ENCODE data around the gene GALNT14. TPM values are rescaled to one million over a fixed set of nuclear protein-coding genes. Genes with fewer than 3 reads are reported as not detected.

Gene GALNT14
- polyA plus RNA-seq, 1 experiment: 3.5 TPM

- H3K36me3 ChIP-seq (ENCODE audit: control insufficient read depth, insufficient read depth, low read length): no peaks in the 10 kb centered on the region
- no peak for TF ChIP-seq CTCF (IDR thresholded peaks at IDR 0.05; ENCODE audit: insufficient read depth, low read depth, low read length)
- POLR2A ChIA-PET: no interaction called here
Observed at GRCh38 chr2:30949435-30949834, 188.8 kb downstream of the GALNT14 start.

DNA sequence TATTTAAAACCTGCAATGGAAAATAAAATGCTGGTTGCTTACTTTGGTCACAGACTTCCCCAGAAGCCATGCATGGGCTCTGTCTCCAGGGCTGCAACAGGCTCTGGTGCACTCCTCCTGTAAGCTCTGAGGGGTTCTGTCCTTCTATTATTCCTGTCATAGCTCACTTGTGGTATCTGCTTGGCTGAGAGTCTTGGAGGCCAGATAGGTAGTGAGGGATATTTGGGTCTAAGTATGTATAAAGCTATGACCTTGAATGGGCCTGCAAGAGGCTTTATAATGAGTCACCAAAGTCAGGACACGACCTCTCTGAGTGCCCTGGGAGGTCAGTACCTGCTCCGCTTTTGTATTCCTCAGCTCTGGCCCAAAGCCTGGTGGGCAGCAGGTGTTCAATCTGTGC is 189.4 kb downstream of the GALNT14 start:
- Histone ChIP-seq H3K4me3 (ENCODE audit: low read depth, low read length) (no peak overlapping the region), H3K27me3 (ENCODE audit: control insufficient read depth, insufficient read depth, low read length) (no peaks in the 10 kb centered on the region), H3K36me3 (ENCODE audit: control insufficient read depth, insufficient read depth, low read length) (no peaks in the 10 kb centered on the region)
- ChIA-PET POLR2A (no interaction called here), CTCF (interaction anchor here (1.3 kb wide), 1 partner anchor 11 kb away, joined by 3 read pairs; no protein-coding TSS in a partner anchor)
- DNase-seq (ENCODE audit: low read depth): no peak
- no peak for TF ChIP-seq CTCF (IDR thresholded peaks at IDR 0.05; ENCODE audit: insufficient read depth, low read depth, low read length)

More at GRCh38 chr2:30949435-30949834, 188.8 kb downstream of the GALNT14 start:
- CTCF ChIA-PET: interaction anchor here (1.3 kb wide), 1 partner anchor 10 kb away, joined by 3 read pairs; no protein-coding TSS in a partner anchor
- DNase-seq (ENCODE audit: low read depth): no peak
- no peaks in the 10 kb centered on the region for H3K27me3 ChIP-seq (ENCODE audit: control insufficient read depth, insufficient read depth, low read length)
- no peak overlapping the region for H3K4me3 ChIP-seq (ENCODE audit: low read depth, low read length)

- no peak for TF ChIP-seq CTCF (IDR thresholded peaks at IDR 0.05; ENCODE audit: insufficient read depth, low read depth, low read length)
- H3K4me3 ChIP-seq (ENCODE audit: low read depth, low read length): no peak overlapping the region
- no peaks in the 10 kb centered on the region for H3K27me3 ChIP-seq (ENCODE audit: control insufficient read depth, insufficient read depth, low read length)
- no peak for DNase-seq (ENCODE audit: low read depth)
- POLR2A ChIA-PET: no interaction called here
- H3K36me3 ChIP-seq (ENCODE audit: control insufficient read depth, insufficient read depth, low read length): no peaks in the 10 kb centered on the region
- CTCF ChIA-PET: interaction anchor here (1.3 kb wide), 1 partner anchor 11 kb away, joined by 3 read pairs; no protein-coding TSS in a partner anchor
Observed at GRCh38 chr2:30948130-30948529, 190.1 kb downstream of the GALNT14 start.

- no peak for TF ChIP-seq CTCF (IDR thresholded peaks at IDR 0.05; ENCODE audit: insufficient read depth, low read depth, low read length)
- no peak overlapping the region for H3K4me3 ChIP-seq (ENCODE audit: low read depth, low read length)
- ChIA-PET POLR2A (no interaction called here), CTCF (no interaction called here)
- no peak for DNase-seq (ENCODE audit: low read depth)
- H3K36me3 ChIP-seq (ENCODE audit: control insufficient read depth, insufficient read depth, low read length): no peaks in the 10 kb centered on the region
- H3K27me3 ChIP-seq (ENCODE audit: control insufficient read depth, insufficient read depth, low read length): no peaks in the 10 kb centered on the region
Observed at GRCh38 chr2:30947686-30948085, 190.6 kb downstream of the GALNT14 start.

DNA sequence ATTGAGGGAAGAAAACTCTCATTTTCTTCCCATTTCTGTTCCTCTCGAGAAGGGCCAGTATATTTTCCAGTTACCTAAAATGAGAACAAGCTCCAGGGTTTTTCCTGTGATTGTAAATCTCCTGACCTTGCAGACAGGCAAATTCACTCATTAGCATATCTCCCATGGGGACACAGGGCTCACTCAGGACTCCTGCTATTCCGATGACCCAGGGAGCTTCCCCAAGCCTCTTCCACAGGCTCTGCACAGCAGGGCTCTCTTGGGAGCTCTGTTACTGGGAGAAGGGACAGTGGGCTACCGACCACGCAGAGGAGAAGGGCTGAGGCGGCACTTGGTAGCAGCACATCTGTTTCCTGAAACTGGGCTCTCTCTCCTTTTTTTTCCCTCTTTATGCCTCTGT is 195.8 kb downstream of the GALNT14 start:
- no peaks in the 10 kb centered on the region for H3K27me3 ChIP-seq (ENCODE audit: control insufficient read depth, insufficient read depth, low read length)
- H3K36me3 ChIP-seq (ENCODE audit: control insufficient read depth, insufficient read depth, low read length): no peaks in the 10 kb centered on the region
- ChIA-PET POLR2A (no interaction called here), CTCF (no interaction called here)
- TF ChIP-seq CTCF (IDR thresholded peaks at IDR 0.05; ENCODE audit: insufficient read depth, low read depth, low read length): no peak
- no peak overlapping the region for H3K4me3 ChIP-seq (ENCODE audit: low read depth, low read length)
- no peak for DNase-seq (ENCODE audit: low read depth)
